ENCODE results near the gene BCAN.

DNA sequence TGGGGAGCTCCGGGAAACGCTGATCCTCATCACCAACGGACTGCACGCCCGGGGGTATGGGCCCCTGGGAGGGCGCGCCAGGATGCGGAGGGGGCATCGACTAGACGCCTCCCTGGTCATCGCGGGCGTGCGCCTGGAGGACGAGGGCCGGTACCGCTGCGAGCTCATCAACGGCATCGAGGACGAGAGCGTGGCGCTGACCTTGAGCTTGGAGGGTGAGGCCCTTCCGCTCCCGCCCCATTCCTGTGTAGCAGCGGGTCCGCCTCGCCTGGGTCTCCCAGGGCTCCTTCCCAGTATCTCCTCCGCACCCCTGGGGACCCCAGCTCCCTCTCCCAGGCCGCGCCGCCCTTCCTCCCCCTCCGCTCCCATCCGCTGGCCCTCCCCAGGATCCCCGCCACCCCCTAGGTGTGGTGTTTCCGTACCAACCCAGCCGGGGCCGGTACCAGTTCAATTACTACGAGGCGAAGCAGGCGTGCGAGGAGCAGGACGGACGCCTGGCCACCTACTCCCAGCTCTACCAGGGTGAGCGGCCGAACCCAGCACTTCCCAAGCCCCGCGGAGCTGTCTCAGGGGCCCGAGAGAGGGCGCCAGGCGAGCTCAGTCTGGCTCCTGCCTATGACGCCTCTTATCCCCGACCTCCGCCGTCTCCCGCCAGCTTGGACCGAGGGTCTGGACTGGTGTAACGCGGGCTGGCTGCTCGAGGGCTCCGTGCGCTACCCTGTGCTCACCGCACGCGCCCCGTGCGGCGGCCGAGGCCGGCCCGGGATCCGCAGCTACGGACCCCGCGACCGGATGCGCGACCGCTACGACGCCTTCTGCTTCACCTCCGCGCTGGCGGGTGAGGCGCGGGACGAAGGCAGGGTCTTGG, 17.7 kb upstream of the BCAN start:
- TF ChIP-seq, protein P1, sequence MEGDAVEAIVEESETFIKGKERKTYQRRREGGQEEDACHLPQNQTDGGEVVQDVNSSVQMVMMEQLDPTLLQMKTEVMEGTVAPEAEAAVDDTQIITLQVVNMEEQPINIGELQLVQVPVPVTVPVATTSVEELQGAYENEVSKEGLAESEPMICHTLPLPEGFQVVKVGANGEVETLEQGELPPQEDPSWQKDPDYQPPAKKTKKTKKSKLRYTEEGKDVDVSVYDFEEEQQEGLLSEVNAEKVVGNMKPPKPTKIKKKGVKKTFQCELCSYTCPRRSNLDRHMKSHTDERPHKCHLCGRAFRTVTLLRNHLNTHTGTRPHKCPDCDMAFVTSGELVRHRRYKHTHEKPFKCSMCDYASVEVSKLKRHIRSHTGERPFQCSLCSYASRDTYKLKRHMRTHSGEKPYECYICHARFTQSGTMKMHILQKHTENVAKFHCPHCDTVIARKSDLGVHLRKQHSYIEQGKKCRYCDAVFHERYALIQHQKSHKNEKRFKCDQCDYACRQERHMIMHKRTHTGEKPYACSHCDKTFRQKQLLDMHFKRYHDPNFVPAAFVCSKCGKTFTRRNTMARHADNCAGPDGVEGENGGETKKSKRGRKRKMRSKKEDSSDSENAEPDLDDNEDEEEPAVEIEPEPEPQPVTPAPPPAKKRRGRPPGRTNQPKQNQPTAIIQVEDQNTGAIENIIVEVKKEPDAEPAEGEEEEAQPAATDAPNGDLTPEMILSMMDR (IDR thresholded peaks at IDR 0.05; ENCODE audit: low read length): peak; percentile 49
- no peak for TF ChIP-seq EZH2 (optimal IDR thresholded peaks at IDR 0.05; ENCODE audit: low read depth, low read length)
